ENCODE measurements around the gene APOE.
A peak's percentile ranks its signal among the peaks of the same experiment; 100 is the strongest.

The APOE gene

DNA sequence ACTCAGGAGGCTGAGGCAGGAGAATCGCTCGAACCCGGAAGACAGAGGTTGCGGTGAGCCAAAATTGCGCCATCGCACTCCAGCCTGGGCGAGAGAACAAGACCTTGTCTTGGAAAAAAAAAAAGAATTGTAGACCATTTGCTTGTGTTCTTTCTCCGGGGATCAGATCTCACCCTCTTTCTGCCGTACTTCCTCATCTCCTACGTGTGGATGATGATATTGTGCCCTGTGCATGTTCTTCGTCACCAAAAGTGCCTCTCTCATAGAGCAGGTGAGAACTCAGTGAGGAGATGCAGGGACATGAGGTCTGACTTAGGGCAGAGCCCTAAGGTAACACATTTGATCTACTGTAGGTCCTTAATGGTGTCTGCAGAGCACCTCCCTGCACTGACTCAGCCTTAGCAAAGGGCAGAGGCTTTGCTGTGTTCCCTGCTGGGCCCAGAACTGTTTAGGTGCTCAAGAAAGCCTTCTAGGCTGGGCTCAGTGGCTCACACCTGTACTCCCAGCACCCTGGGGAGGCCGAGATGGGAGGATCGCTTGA, 41.5 kb downstream of the APOE start:
- no peak overlapping the region for H3K4me3 ChIP-seq (ENCODE audit: low read length)

DNA sequence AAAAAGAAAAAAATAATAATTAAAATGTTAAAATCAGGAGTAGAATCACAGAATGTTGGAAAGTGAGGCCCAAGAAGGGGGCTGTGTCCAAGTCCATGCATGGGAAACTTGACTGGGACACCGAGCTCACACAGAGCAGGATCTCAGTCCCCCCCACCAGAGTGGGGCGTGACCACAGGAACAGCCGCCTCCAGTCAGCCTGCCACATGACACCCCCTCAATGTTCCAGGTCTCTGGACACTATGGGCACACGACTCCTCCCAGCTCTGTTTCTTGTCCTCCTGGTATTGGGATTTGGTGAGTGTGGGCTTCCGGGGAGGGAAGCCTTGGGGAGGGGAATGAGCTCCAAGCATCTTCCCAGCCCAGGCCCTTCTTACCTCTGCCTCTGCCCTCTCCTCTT, 42.6 kb downstream of the APOE start:
- no peak for TF ChIP-seq ZNF274 (IDR thresholded peaks at IDR 0.05; ENCODE audit: low read depth, low read length)
- H3K4me3 ChIP-seq (ENCODE audit: low read length), result no peak overlapping the region

More for the DNA sequence above, 41.5 kb downstream of the APOE start:
- TF ChIP-seq ZNF274 (IDR thresholded peaks at IDR 0.05; ENCODE audit: low read depth, low read length), result no peak

GRCh38 chr19:44948763-44949374, 43.3 kb downstream of the APOE start:
- TF ChIP-seq ZNF274 (IDR thresholded peaks at IDR 0.05; ENCODE audit: low read depth, low read length), result no peak
- no peak overlapping the region for H3K4me3 ChIP-seq (ENCODE audit: low read length)

DNA sequence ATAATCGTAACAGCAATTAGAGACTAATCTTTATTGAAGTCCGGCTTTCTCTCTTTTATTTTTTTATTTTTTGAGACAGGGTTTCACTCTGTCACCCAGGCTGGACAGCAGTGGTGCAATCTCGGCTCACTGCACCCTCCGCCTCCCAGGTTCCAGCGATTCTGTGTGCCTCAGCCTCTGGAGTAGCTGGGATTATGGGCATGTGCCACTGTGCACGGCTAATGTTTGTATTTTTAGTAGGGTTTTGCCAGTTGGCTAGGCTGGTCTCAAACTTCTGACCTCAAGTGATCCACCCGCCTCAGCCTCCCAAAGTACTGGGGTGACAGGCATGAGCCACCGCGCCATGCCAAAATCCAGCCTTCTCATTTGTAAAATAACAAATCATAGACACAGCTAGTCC, 44.0 kb downstream of the APOE start:
- no peak overlapping the region for H3K4me3 ChIP-seq (ENCODE audit: low read length)
- TF ChIP-seq ZNF274 (IDR thresholded peaks at IDR 0.05; ENCODE audit: low read depth, low read length), result no peak

- H3K4me3 ChIP-seq (ENCODE audit: low read length), result no peak overlapping the region
Measured at GRCh38 chr19:44951179-44952159, 45.9 kb downstream of the APOE start.

DNA sequence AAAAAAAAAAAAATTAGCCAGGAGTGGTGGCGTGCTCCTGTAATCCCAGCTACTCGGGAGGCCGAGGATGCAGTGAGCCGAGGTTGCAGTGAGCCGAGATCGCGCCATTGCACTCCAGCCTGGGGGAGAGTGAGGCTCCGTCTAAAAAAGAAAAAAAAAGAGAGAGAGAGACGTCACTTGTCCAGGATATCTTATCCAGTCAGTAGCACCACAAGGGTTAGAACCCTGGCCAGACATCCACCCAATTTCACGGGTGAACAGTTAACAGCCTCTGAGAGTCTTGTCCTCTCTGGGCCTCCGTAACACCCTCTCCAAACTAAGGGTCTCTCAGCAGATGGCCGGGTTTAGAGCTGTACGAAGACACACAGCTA, 48.7 kb downstream of the APOE start:
- no peak for TF ChIP-seq ZNF274 (IDR thresholded peaks at IDR 0.05; ENCODE audit: low read depth, low read length)
- H3K4me3 ChIP-seq (ENCODE audit: low read length), result peak overlapping the region; percentile 84

More at GRCh38 chr19:44951179-44952159, 45.9 kb downstream of the APOE start:
- TF ChIP-seq ZNF274 (IDR thresholded peaks at IDR 0.05; ENCODE audit: low read depth, low read length), result no peak

GRCh38 chr19:44954649-44955504, 49.3 kb downstream of the APOE start, which contains the start of gene CLPTM1:
Gene CLPTM1, plus strand, starts transcription at chr19:44955380. Its CDS starts 16 bp downstream, at chr19:44955396.
- peak within 1 kb of the TSS; percentile 84 for H3K4me3 ChIP-seq (ENCODE audit: low read length)
- TF ChIP-seq ZNF274 (IDR thresholded peaks at IDR 0.05; ENCODE audit: low read depth, low read length), result no peak

- no peak for TF ChIP-seq ZNF274 (IDR thresholded peaks at IDR 0.05; ENCODE audit: low read depth, low read length)
Measured at GRCh38 chr19:44955505-44956439, 50.2 kb downstream of the APOE start.

GRCh38 chr19:44957526-44957925, 51.9 kb downstream of the APOE start:
- H3K4me3 ChIP-seq (ENCODE audit: low read length), result no peak overlapping the region
- no peak for TF ChIP-seq ZNF274 (IDR thresholded peaks at IDR 0.05; ENCODE audit: low read depth, low read length)

More at GRCh38 chr19:44955505-44956439, 50.2 kb downstream of the APOE start:
- peak overlapping the region; percentile 76 for H3K4me3 ChIP-seq (ENCODE audit: low read length)

GRCh38 chr19:44958090-44958489, 52.5 kb downstream of the APOE start:
- H3K4me3 ChIP-seq (ENCODE audit: low read length), result no peak overlapping the region
- TF ChIP-seq ZNF274 (IDR thresholded peaks at IDR 0.05; ENCODE audit: low read depth, low read length), result no peak

Measured in GM08714 (cell line).